Measurements from ENCODE around the gene FUT7.

DNA sequence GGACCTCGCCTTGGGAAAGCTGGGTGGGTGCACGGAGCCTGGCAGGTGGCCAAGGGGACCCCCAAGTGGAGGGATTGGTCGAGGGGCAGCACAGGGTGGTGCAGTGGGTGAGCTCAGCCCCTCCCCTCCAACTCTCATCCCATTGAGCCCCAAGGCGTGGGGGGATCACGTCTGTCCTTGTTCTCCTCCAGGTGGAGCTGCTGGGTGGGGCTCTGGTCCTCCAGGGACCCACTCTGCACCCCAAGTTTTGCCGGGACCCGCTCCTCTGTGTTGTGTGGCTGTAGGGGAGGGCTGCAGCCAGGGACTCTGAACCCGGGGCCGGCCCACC lies 3.6 kb upstream of the FUT7 start:
- TF ChIP-seq, protein P1, sequence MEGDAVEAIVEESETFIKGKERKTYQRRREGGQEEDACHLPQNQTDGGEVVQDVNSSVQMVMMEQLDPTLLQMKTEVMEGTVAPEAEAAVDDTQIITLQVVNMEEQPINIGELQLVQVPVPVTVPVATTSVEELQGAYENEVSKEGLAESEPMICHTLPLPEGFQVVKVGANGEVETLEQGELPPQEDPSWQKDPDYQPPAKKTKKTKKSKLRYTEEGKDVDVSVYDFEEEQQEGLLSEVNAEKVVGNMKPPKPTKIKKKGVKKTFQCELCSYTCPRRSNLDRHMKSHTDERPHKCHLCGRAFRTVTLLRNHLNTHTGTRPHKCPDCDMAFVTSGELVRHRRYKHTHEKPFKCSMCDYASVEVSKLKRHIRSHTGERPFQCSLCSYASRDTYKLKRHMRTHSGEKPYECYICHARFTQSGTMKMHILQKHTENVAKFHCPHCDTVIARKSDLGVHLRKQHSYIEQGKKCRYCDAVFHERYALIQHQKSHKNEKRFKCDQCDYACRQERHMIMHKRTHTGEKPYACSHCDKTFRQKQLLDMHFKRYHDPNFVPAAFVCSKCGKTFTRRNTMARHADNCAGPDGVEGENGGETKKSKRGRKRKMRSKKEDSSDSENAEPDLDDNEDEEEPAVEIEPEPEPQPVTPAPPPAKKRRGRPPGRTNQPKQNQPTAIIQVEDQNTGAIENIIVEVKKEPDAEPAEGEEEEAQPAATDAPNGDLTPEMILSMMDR (IDR thresholded peaks at IDR 0.05) = peak in 2 of 7 experiments; percentile 24 to 25
- TF ChIP-seq POLR2A (IDR thresholded peaks at IDR 0.05) = no peak

Measured in stomach (tissue), 4 donors.